Endothelial cell (in vitro differentiated cells): ENCODE data around the gene IFT80. TPM values are rescaled to one million over a fixed set of nuclear protein-coding genes. Genes with fewer than 3 reads are reported as not detected.
"Not testable (repeated sequence)": the region's sequence is repeated elsewhere in the genome, so short reads cannot be mapped to it uniquely, and the experiment has no call there.

Source experiments
- DNase-seq: peaks from one replicate; pipeline ENCODE4 v3.0.0; 2021; ENCODE audit warnings: low spot score
- H3K27ac Mint-ChIP-seq: one replicate; pipeline ENCODE4 v1.8.0; 2021; ENCODE audit warnings: mixed read lengths, inconsistent platforms; ENCODE audit not compliant: unreplicated experiment
- H3K27me3 Mint-ChIP-seq: one replicate; pipeline ENCODE4 v1.8.0; 2021; ENCODE audit warnings: mild to moderate bottlenecking, moderate library complexity, mixed read lengths, inconsistent platforms; ENCODE audit not compliant: unreplicated experiment
- H3K36me3 Mint-ChIP-seq: one replicate; pipeline ENCODE4 v1.8.0; 2021; ENCODE audit warnings: mild to moderate bottlenecking, low read depth, mixed read lengths, inconsistent platforms; ENCODE audit not compliant: unreplicated experiment
- H3K4me1 Mint-ChIP-seq: one replicate; pipeline ENCODE4 v1.8.0; 2021; ENCODE audit warnings: mild to moderate bottlenecking, mixed read lengths, inconsistent platforms; ENCODE audit not compliant: unreplicated experiment
- H3K4me3 Mint-ChIP-seq: one replicate; pipeline ENCODE4 v1.8.0; 2021; ENCODE audit warnings: mild to moderate bottlenecking, mixed read lengths, inconsistent platforms; ENCODE audit not compliant: unreplicated experiment
- H3K9me3 Mint-ChIP-seq: one replicate; pipeline ENCODE4 v1.8.0; 2021; ENCODE audit warnings: mixed read lengths, inconsistent platforms; ENCODE audit not compliant: unreplicated experiment
- total RNA-seq: library from RNA; stranded (reverse); fragmentation: NEBNext Ultra II Directional; extraction: Animal tissue kit (Norgen Biotek cat#: 25700); gene quantifications from one replicate; pipeline ENCODE4 v1.2.1, GENCODE V29; 2021; ENCODE audit not compliant: unreplicated experiment
- TF ChIP-seq, protein P1 (sequence below): fragments of 200-600 bp; sonication (generic); IDR thresholded peaks from one replicate; pipeline ENCODE4 v1.5.0; 2021; ENCODE audit warnings: antibody characterized with exemption; ENCODE audit not compliant: unreplicated experiment

IFT80 gene
- total RNA-seq, 1 donor from 2014 or later, result 33.2 TPM

DNA sequence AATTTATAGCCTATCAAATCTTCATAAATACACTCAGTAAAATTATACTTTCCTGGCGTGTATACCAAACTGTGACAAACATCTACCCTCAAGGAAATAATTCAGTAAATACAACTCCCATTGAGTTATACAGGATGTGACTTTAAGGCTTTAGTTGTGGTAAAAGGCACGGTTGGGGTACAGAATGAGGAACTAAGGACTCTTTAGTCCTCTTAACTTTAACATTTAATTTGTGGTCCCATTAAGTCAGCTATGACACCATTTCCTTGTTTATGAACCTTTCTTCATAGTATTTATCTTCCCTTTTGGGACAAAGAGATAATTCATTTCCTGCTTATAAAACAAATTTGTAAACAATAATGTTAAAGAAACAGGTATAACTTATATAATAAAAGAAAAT lies 30.2 kb downstream of the IFT80 start:
- no peak for DNase-seq
- Mint-ChIP-seq H3K36me3 (peaks cover 4% of the 10 kb centered on the region), H3K27me3 (no peaks in the 10 kb centered on the region), H3K27ac (no peak overlapping the region), H3K4me1 (no peaks in the 10 kb centered on the region), H3K9me3 (no peaks in the 10 kb centered on the region), H3K4me3 (no peak overlapping the region)
- TF ChIP-seq, protein P1, sequence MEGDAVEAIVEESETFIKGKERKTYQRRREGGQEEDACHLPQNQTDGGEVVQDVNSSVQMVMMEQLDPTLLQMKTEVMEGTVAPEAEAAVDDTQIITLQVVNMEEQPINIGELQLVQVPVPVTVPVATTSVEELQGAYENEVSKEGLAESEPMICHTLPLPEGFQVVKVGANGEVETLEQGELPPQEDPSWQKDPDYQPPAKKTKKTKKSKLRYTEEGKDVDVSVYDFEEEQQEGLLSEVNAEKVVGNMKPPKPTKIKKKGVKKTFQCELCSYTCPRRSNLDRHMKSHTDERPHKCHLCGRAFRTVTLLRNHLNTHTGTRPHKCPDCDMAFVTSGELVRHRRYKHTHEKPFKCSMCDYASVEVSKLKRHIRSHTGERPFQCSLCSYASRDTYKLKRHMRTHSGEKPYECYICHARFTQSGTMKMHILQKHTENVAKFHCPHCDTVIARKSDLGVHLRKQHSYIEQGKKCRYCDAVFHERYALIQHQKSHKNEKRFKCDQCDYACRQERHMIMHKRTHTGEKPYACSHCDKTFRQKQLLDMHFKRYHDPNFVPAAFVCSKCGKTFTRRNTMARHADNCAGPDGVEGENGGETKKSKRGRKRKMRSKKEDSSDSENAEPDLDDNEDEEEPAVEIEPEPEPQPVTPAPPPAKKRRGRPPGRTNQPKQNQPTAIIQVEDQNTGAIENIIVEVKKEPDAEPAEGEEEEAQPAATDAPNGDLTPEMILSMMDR, result no peak

DNA sequence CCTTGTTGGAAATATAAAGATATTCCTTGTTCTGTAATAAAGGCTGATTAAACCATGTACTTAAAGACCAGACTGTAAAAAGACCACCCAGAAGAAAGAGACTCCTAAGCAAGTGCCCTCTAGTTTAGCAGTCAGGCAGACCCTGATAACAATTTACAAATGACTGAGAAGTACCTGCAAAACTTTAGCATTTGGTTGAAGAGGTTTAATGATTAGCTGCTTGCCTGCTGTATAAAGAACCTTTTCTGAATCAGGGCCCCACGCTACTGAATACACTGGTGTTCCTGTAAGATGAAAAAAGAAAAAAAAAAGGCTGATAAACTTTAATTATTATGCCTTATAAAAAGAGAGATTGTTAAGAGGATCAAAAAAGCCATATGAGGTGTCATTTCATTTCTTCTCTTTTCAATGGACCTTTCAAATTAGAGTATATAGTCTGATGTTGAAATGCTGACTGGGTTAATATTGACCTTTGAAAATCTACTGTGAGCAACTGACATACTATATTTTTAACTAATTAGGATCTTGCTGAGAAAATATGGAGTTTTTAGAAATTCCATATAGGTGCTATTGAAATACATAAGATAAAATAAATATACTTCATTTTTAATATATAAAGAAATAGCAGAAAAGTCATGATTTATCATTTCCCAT lies 33.0 kb downstream of the IFT80 start:
- no peak for DNase-seq
- Mint-ChIP-seq H3K4me1 (peaks cover 11% of the 10 kb centered on the region), H3K36me3 (no peaks in the 10 kb centered on the region), H3K4me3 (no peak overlapping the region), H3K27me3 (peaks cover 1% of the 10 kb centered on the region), H3K27ac (no peak overlapping the region), H3K9me3 (no peaks in the 10 kb centered on the region)
- TF ChIP-seq, protein P1, result no peak

DNA sequence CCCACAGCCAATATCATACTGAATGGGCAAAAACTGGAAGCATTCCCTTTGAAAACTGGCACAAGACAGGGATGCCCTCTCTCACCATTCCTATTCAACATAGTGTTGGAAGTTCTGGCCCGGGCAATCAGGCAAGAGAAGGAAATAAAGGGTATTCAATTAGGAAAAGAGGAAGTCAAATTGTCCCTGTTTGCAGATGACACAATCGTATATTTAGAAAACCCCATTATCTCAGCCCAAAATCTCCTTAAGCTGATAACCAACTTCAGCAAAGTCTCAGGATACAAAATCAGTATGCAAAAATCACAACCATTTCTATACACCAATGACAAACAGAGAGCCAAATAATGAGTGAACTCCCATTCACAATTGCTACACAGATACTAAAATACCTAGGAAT lies 36.1 kb downstream of the IFT80 start:
- H3K36me3 Mint-ChIP-seq, H3K4me3 Mint-ChIP-seq, H3K27me3 Mint-ChIP-seq, H3K9me3 Mint-ChIP-seq, DNase-seq, H3K27ac Mint-ChIP-seq: not testable (repeated sequence)
- peaks cover 14% of the 10 kb centered on the region for H3K4me1 Mint-ChIP-seq

DNA sequence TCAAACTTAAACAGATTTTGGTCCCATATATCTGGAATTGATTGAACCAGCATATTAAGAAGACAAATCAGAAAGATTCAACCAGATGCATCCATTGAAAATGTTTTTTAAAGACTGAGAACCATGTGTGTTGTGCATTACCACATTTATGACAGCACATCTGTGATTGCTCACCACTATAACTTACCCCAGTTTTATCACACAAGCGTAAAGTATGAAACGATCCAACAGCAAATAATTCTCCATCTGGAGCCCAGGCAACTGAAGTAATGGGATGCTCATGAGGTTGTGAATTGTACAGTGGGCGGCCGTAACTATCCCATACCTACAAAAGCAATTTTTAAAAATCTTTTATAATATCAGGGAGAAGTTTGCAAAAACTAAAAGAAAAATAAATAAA lies 43.2 kb downstream of the IFT80 start:
- Mint-ChIP-seq H3K27ac (no peak overlapping the region), H3K9me3 (no peaks in the 10 kb centered on the region), H3K27me3 (peaks cover 3% of the 10 kb centered on the region), H3K4me1 (peaks cover 3% of the 10 kb centered on the region), H3K36me3 (peaks cover 7% of the 10 kb centered on the region), H3K4me3 (no peak overlapping the region)
- no peak for DNase-seq
- TF ChIP-seq, protein P1, result no peak

DNA sequence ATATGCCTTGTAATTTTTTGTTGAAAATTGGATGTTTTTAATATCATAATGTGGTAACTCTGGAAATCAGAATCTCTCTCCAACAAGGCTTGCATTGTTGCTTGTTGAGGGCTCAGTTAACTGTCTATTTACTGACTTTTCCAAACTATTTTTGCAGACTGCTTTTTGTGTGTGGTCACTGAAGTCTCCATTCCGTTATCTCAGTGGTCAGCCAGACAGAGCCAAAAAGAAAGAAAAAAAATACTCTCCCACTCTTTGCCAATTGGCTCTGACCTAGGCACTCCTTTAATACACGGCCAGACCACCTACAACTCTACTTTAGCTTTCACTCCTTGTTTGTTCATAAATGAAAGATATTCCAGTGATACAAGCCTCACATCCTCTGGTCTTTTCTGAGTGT lies 52.5 kb downstream of the IFT80 start:
- Mint-ChIP-seq H3K4me1 (peaks cover 10% of the 10 kb centered on the region), H3K27me3 (no peaks in the 10 kb centered on the region), H3K36me3 (no peaks in the 10 kb centered on the region), H3K27ac (no peak overlapping the region), H3K9me3 (no peaks in the 10 kb centered on the region), H3K4me3 (no peak overlapping the region)
- TF ChIP-seq, protein P1, result no peak
- DNase-seq, result no peak
